ENCODE data around the gene RAMACL.

Gene RAMACL

DNA sequence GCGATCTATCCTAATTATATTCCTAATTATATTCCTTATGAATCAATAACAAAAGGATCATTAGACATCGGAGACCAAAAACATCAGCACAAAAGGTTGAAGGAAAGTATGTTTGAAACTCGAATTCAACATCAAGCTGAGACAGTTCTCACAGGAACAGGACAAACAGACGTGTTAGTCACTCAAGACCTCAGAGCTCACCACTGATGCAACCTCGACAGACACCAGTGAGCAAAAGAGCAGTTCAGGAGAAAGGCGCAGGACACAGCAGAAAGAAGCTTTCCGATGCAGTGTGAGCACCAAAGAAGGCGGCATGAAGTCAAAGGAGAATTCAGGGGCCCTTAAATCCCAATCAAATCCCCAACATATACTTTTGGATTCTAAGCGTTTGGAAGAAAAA is 6.3 kb upstream of the RAMACL start:
- Histone ChIP-seq H3K9ac (ENCODE audit: low read length) (no peak overlapping the region), H3K4me2 (ENCODE audit: low read length) (no peak overlapping the region), H3K4me3 (ENCODE audit: low read depth, low read length, poor library complexity, severe bottlenecking) (no peak overlapping the region), H3F3A (ENCODE audit: insufficient read depth, low read length) (no peaks in the 10 kb centered on the region), H3K9me2 (ENCODE audit: low read depth, low read length) (no peaks in the 10 kb centered on the region), H3K9me3 (ENCODE audit: low read length) (no peaks in the 10 kb centered on the region), H2AFZ (ENCODE audit: low read length) (no peak overlapping the region), H3K36me3 (ENCODE audit: insufficient read depth, low read length) (no peaks in the 10 kb centered on the region), H3K4me1 (ENCODE audit: insufficient read depth, low read length, severe bottlenecking) (peaks cover 19% of the 10 kb centered on the region), H3K27me3 (ENCODE audit: insufficient read depth, low read length) (no peaks in the 10 kb centered on the region), H3K27ac (ENCODE audit: low read depth, low read length, poor library complexity, severe bottlenecking) (no peak overlapping the region), H4K20me1 (ENCODE audit: insufficient read depth, low read length) (no peaks in the 10 kb centered on the region), H3K79me2 (ENCODE audit: insufficient read depth, low read length) (no peaks in the 10 kb centered on the region)
- TF ChIP-seq, protein P1, sequence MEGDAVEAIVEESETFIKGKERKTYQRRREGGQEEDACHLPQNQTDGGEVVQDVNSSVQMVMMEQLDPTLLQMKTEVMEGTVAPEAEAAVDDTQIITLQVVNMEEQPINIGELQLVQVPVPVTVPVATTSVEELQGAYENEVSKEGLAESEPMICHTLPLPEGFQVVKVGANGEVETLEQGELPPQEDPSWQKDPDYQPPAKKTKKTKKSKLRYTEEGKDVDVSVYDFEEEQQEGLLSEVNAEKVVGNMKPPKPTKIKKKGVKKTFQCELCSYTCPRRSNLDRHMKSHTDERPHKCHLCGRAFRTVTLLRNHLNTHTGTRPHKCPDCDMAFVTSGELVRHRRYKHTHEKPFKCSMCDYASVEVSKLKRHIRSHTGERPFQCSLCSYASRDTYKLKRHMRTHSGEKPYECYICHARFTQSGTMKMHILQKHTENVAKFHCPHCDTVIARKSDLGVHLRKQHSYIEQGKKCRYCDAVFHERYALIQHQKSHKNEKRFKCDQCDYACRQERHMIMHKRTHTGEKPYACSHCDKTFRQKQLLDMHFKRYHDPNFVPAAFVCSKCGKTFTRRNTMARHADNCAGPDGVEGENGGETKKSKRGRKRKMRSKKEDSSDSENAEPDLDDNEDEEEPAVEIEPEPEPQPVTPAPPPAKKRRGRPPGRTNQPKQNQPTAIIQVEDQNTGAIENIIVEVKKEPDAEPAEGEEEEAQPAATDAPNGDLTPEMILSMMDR (IDR thresholded peaks at IDR 0.05; ENCODE audit: low read length) = no peak
- no peak for TF ChIP-seq EZH2 (IDR thresholded peaks at IDR 0.05; ENCODE audit: borderline replicate concordance, low read length)

DNA sequence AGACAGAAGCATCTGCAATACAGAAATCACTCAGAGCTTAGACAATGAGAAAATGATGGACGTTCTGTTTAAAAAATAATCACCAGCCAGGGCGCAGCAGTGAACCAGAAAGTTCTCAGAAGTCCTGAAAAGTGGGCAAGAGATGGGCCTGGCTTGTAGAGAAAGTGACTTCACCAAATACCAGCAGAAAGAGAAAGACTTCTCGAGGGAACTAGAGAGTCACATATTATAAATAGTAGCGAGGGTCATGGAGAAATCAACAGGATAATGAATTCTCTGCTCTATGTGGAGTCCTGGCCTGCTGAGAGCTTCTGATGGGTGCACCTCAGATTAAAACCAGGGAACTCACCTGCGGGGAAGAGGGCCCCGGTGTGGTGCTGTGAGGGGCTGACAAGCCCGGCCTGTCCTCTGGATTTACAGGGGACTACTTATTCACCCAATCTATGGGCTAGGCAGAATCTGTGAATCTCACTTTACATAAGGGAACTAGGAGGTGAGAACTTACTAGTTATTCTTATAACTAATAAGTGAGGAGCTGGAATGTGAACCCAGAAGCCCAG is 5.6 kb upstream of the RAMACL start:
- TF ChIP-seq EZH2 (IDR thresholded peaks at IDR 0.05; ENCODE audit: borderline replicate concordance, low read length) = no peak
- TF ChIP-seq, protein P1 (IDR thresholded peaks at IDR 0.05; ENCODE audit: low read length) = no peak
- H3K4me2 ChIP-seq (ENCODE audit: low read length) = no peak overlapping the region
- H3K27me3 ChIP-seq (ENCODE audit: insufficient read depth, low read length) = no peaks in the 10 kb centered on the region
- no peaks in the 10 kb centered on the region for H3K9me2 ChIP-seq (ENCODE audit: low read depth, low read length)
- H3K4me1 ChIP-seq (ENCODE audit: insufficient read depth, low read length, severe bottlenecking) = peaks cover 26% of the 10 kb centered on the region
- H3K27ac ChIP-seq (ENCODE audit: low read depth, low read length, poor library complexity, severe bottlenecking) = no peak overlapping the region
- H3K4me3 ChIP-seq (ENCODE audit: low read depth, low read length, poor library complexity, severe bottlenecking) = no peak overlapping the region
- no peaks in the 10 kb centered on the region for H3K9me3 ChIP-seq (ENCODE audit: low read length)
- no peaks in the 10 kb centered on the region for H4K20me1 ChIP-seq (ENCODE audit: insufficient read depth, low read length)
- H3K9ac ChIP-seq (ENCODE audit: low read length) = no peak overlapping the region
- no peaks in the 10 kb centered on the region for H3K36me3 ChIP-seq (ENCODE audit: insufficient read depth, low read length)
- H3K79me2 ChIP-seq (ENCODE audit: insufficient read depth, low read length) = no peaks in the 10 kb centered on the region
- H3F3A ChIP-seq (ENCODE audit: insufficient read depth, low read length) = no peaks in the 10 kb centered on the region
- no peak overlapping the region for H2AFZ ChIP-seq (ENCODE audit: low read length)

DNA sequence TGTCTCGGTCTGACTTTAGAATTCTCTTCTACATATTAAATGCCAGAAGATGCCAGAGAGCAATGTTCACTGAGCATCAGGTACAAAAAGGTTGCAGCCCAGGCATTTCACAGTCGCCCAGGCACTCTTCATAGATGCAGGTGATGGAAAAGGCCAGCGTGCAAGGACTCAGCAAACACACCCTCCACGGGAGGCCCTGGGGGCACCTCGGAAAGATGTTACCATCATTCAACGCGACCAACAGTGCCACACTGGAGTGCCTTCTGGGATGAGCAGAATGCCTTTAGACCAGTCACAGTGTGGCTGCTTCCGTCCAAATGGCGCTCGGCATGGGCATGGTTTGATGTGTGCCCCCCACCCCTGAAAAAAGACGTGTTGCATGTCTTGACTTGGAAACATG is 4.5 kb upstream of the RAMACL start:
- no peaks in the 10 kb centered on the region for H3K9me2 ChIP-seq (ENCODE audit: low read depth, low read length)
- no peaks in the 10 kb centered on the region for H4K20me1 ChIP-seq (ENCODE audit: insufficient read depth, low read length)
- no peaks in the 10 kb centered on the region for H3K79me2 ChIP-seq (ENCODE audit: insufficient read depth, low read length)
- H3F3A ChIP-seq (ENCODE audit: insufficient read depth, low read length) = no peaks in the 10 kb centered on the region
- H3K9me3 ChIP-seq (ENCODE audit: low read length) = no peaks in the 10 kb centered on the region
- H3K36me3 ChIP-seq (ENCODE audit: insufficient read depth, low read length) = no peaks in the 10 kb centered on the region
- H3K9ac ChIP-seq (ENCODE audit: low read length) = no peak overlapping the region
- H2AFZ ChIP-seq (ENCODE audit: low read length) = no peak overlapping the region
- no peak overlapping the region for H3K4me2 ChIP-seq (ENCODE audit: low read length)
- no peak overlapping the region for H3K27ac ChIP-seq (ENCODE audit: low read depth, low read length, poor library complexity, severe bottlenecking)
- H3K4me1 ChIP-seq (ENCODE audit: insufficient read depth, low read length, severe bottlenecking) = peaks cover 29% of the 10 kb centered on the region
- TF ChIP-seq, protein P1 (IDR thresholded peaks at IDR 0.05; ENCODE audit: low read length) = no peak
- no peak for TF ChIP-seq EZH2 (IDR thresholded peaks at IDR 0.05; ENCODE audit: borderline replicate concordance, low read length)
- H3K27me3 ChIP-seq (ENCODE audit: insufficient read depth, low read length) = no peaks in the 10 kb centered on the region
- H3K4me3 ChIP-seq (ENCODE audit: low read depth, low read length, poor library complexity, severe bottlenecking) = no peak overlapping the region

All from OCI-LY1 (cell line).